GM13977 (cell line): Measurements from ENCODE around the gene DZIP1.

Source experiments
- DNase-seq: peaks from one replicate; pipeline ENCODE4 v3.0.0; 2012; ENCODE audit warnings: low spot score
- CTCF ChIP-seq: IDR thresholded peaks from 2 replicates; pipeline ENCODE4 v1.5.1; 2012; ENCODE audit warnings: mild to moderate bottlenecking, control low read depth; ENCODE audit not compliant: insufficient read depth; ENCODE audit errors: extremely low read depth, missing control alignments
- in situ Hi-C: fragments of 300-500 bp; cut with MboI; formaldehyde crosslinking; loops from one replicate; pipeline ENCODE4 v1.12.0; 2022; ENCODE audit warnings: low sequenced_read_pairs, low pct_unique_long_range_greater_than_20kb, mixed read lengths, inconsistent platforms; ENCODE audit not compliant: unreplicated experiment

Gene DZIP1

GRCh38 chr13:95593462-95593861 lies 51.0 kb downstream of the DZIP1 start:
- in situ Hi-C loops: no loop called here
- DNase-seq: no peak
- TF ChIP-seq CTCF: no peak

GRCh38 chr13:95588721-95589120 lies 55.8 kb downstream of the DZIP1 start:
- no peak for TF ChIP-seq CTCF
- no peak for DNase-seq
- in situ Hi-C loops: no loop called here

GRCh38 chr13:95588134-95588533 lies 56.4 kb downstream of the DZIP1 start:
- TF ChIP-seq CTCF: no peak

GRCh38 chr13:95585867-95586266 lies 58.6 kb downstream of the DZIP1 start:
- in situ Hi-C loops: no loop called here
- DNase-seq: no peak
- TF ChIP-seq CTCF: no peak

More at GRCh38 chr13:95588134-95588533, 56.4 kb downstream of the DZIP1 start:
- in situ Hi-C loops: no loop called here
- DNase-seq: no peak

- in situ Hi-C loops: no loop called here
Measured at GRCh38 chr13:95579303-95579702, 65.2 kb downstream of the DZIP1 start.

GRCh38 chr13:95573221-95573620 lies 71.3 kb downstream of the DZIP1 start:
- DNase-seq: no peak
- no peak for TF ChIP-seq CTCF
- in situ Hi-C loops: no loop called here

More at GRCh38 chr13:95579303-95579702, 65.2 kb downstream of the DZIP1 start:
- TF ChIP-seq CTCF: no peak
- DNase-seq: peak; percentile 32

GRCh38 chr13:95571941-95572340 lies 72.6 kb downstream of the DZIP1 start:
- DNase-seq: no peak
- no peak for TF ChIP-seq CTCF
- in situ Hi-C loops: no loop called here
